ENCODE measurements around the gene ZNF398. TPM values are rescaled to one million over a fixed set of nuclear protein-coding genes. Genes with fewer than 3 reads are reported as not detected.

ZNF398 gene, protein sequence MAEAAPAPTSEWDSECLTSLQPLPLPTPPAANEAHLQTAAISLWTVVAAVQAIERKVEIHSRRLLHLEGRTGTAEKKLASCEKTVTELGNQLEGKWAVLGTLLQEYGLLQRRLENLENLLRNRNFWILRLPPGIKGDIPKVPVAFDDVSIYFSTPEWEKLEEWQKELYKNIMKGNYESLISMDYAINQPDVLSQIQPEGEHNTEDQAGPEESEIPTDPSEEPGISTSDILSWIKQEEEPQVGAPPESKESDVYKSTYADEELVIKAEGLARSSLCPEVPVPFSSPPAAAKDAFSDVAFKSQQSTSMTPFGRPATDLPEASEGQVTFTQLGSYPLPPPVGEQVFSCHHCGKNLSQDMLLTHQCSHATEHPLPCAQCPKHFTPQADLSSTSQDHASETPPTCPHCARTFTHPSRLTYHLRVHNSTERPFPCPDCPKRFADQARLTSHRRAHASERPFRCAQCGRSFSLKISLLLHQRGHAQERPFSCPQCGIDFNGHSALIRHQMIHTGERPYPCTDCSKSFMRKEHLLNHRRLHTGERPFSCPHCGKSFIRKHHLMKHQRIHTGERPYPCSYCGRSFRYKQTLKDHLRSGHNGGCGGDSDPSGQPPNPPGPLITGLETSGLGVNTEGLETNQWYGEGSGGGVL
- total RNA-seq (2014; rRNA removed) (8.2 and 9.1 TPM in 2 replicates), Bru-seq, nascent RNA (percentile 73 among the genes with signal in this experiment), BruChase-seq, experiment 1, labeled RNA remaining after a 6-hour chase (percentile 77 among the genes with signal in this experiment), BruChase-seq, experiment 2, labeled RNA remaining after a 2-hour chase (percentile 79 among the genes with signal in this experiment)
- long read RNA-seq, full-length matches to known transcripts = 21 of 70 reads
- long read RNA-seq, partial matches to known transcripts = 37 of 70 reads
- long read RNA-seq, other reads (novel, unspliced or antisense) = 12 of 70 reads

DNA sequence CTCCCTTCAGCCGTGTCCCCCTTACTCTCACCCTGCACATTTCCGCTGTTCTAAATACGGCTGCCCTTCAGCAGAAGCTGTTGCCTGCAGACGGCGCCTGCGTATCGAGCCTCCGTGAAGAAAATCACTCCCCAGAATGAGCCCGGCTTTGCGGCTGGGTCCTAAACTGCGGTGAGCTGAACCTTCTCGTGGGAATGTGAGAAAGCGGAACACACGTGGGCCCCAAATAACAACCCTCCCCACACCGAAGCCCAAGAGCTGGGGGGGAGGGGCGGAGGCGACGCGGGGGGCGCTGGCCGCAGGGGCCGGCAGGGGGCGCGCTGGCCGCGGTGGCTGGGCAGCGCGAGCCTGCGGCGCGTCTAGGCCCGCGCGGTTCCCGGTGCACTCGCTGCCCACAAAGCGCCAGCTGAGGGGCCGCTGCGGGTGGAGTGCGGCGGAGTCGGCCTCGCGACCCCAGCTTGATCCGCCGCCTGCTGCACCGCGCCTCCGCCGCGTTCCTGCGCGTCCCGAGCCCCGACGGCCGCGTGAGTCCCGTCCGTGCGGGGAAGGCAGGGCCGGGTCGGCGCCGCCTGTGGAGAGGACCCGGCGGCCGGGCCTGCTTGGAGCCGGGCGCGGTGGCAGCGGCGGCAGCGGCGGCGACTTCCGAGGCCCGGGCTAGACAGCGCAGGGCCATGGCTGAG is at the start of gene ZNF398:
Gene ZNF398 (plus strand): TSS at position 382 of the 680 bp plus-strand sequence. CDS start 290 bp downstream, at position 672.
- Histone ChIP-seq H3K9me2 (replicated peaks; ENCODE audit: low read length) (no peaks in the 10 kb centered on the region), H3K79me2 (ENCODE audit: low read length) (peaks cover 47% of the 10 kb centered on the region), H3K4me2 (ENCODE audit: low read length) (peak within 1 kb of the TSS; percentile 98), H2AFZ (ENCODE audit: low read length) (peak within 1 kb of the TSS; percentile 100), H3K9ac (ENCODE audit: low read length) (peak within 1 kb of the TSS; percentile 88), H3K4me3 (ENCODE audit: low read length) (peak within 1 kb of the TSS; percentile 92), H3K4me1 (ENCODE audit: insufficient read depth, low read length) (peaks cover 35% of the 10 kb centered on the region), H3K9me3 (ENCODE audit: low read length) (no peaks in the 10 kb centered on the region), H3F3A (ENCODE audit: low read length, unreplicated experiment) (peaks cover 13% of the 10 kb centered on the region), H4K20me1 (ENCODE audit: low read length) (no peaks in the 10 kb centered on the region), H3K27me3 (ENCODE audit: low read length) (no peaks in the 10 kb centered on the region), H3K27ac (ENCODE audit: low read length) (peak within 1 kb of the TSS; percentile 68), H3K36me3 (ENCODE audit: low read depth, low read length) (no peaks in the 10 kb centered on the region)
- intact Hi-C loops (cut with micrococcal nuclease) = loop anchor here (1.0 kb wide), 1 partner anchor 20 kb away; no protein-coding TSS in a partner anchor
- TF ChIP-seq EZH2 (IDR thresholded peaks at IDR 0.05; ENCODE audit: low read length, unreplicated experiment) (no peak), EZH2phosphoT487 (IDR thresholded peaks at IDR 0.05; ENCODE audit: borderline replicate concordance, low read length) (no peak), CTCF (conservative IDR thresholded peaks at IDR 0.05; ENCODE audit: low read depth, low read length) (peak; percentile 59)
- ChIA-PET CTCF (interaction anchor here (0.5 to 0.6 kb wide), 5 partner anchors 55 to 349 kb away, joined by 3 to 5 read pairs (median 3); no protein-coding TSS in a partner anchor), POLR2A (ENCODE audit: unreplicated experiment) (interaction anchor here (0.6 kb wide), 1 partner anchor 14 kb away, joined by 4 read pairs; no protein-coding TSS in a partner anchor)
- peak; percentile 71 for ATAC-seq
- no TSS peak for BruUV-seq (replicated peaks)
- peak; percentile 74 for DNase-seq

GRCh38 chr7:149099058-149099457 is 48.2 kb upstream of the ZNF398 start:
- no TSS peak for BruUV-seq (replicated peaks)
- Histone ChIP-seq H2AFZ (ENCODE audit: low read length) (no peak overlapping the region), H3K4me2 (ENCODE audit: low read length) (no peak overlapping the region), H3K27ac (ENCODE audit: low read length) (no peak overlapping the region), H3K4me3 (ENCODE audit: low read length) (no peak overlapping the region), H3K79me2 (ENCODE audit: low read length) (no peaks in the 10 kb centered on the region), H3K9ac (ENCODE audit: low read length) (no peak overlapping the region), H3K9me2 (replicated peaks; ENCODE audit: low read length) (no peaks in the 10 kb centered on the region), H3F3A (ENCODE audit: low read length, unreplicated experiment) (no peaks in the 10 kb centered on the region), H4K20me1 (ENCODE audit: low read length) (no peaks in the 10 kb centered on the region), H3K4me1 (ENCODE audit: insufficient read depth, low read length) (no peaks in the 10 kb centered on the region), H3K9me3 (ENCODE audit: low read length) (no peaks in the 10 kb centered on the region), H3K27me3 (ENCODE audit: low read length) (no peaks in the 10 kb centered on the region), H3K36me3 (ENCODE audit: low read depth, low read length) (no peaks in the 10 kb centered on the region)
- ChIA-PET POLR2A (ENCODE audit: unreplicated experiment) (no interaction called here), CTCF (no interaction called here)
- peak; percentile 50 for ATAC-seq
- intact Hi-C loops (cut with micrococcal nuclease) = no loop called here
- no peak for DNase-seq
- TF ChIP-seq EZH2phosphoT487 (IDR thresholded peaks at IDR 0.05; ENCODE audit: borderline replicate concordance, low read length) = no peak
- no peak for TF ChIP-seq CTCF (conservative IDR thresholded peaks at IDR 0.05; ENCODE audit: low read depth, low read length)
- no peak for TF ChIP-seq EZH2 (IDR thresholded peaks at IDR 0.05; ENCODE audit: low read length, unreplicated experiment)
